GM18498 (cell line): ENCODE measurements around the gene SLC23A2.
"Not testable (repeated sequence)": the region's sequence is repeated elsewhere in the genome, so short reads cannot be mapped to it uniquely, and the experiment has no call there.

ENCODE experiments used
- ATAC-seq: cut with Tn5 transposase; IDR thresholded peaks from one replicate; pipeline ENCODE4 v1.9.1; 2021; ENCODE audit warnings: mild to moderate bottlenecking, moderate library complexity; ENCODE audit not compliant: unreplicated experiment

SLC23A2 gene

GRCh38 chr20:4853757-4854560 lies 147.4 kb downstream of the SLC23A2 start:
- ATAC-seq: no peak

DNA sequence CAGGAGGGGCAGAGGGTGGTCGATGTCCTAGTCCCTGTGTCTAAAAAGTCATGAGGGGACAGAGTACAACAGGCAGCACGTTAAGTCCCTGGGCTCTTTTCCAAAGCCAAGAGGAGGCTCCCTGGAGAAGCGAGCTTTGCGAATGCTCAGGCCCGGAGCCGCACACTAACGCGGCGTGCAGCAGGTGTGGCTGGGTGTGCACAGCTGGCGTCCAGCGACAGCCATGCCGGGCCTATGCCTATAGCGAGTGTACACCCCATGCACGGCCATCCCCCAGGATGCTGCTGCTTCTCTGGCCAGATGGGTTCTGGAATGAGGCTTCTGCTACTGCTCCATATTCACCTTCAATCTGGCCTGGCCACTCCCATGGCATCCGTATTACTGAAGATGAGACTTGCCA lies 148.3 kb downstream of the SLC23A2 start:
- ATAC-seq: no peak

GRCh38 chr20:4850960-4851359 lies 150.3 kb downstream of the SLC23A2 start:
- ATAC-seq: no peak

DNA sequence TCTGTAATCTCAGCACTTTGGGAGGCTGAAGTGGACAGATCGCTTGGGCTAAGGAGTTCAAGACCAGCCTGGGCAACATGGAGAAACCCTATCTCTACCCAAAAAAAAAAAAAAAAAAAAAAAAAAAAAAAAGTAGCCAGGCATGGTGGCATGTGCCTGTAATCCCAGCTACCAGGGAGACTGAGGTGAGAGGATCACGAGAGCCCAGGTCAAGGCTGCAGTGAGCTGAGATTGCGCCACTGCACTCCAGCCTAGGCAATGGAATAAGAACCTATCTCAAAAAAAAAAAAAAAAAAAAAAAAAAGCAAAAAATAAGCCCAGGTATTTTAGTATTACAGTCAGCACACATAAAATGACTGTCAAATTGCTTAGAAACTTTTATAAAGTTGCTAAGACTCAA lies 152.5 kb downstream of the SLC23A2 start:
- not testable (repeated sequence) for ATAC-seq

DNA sequence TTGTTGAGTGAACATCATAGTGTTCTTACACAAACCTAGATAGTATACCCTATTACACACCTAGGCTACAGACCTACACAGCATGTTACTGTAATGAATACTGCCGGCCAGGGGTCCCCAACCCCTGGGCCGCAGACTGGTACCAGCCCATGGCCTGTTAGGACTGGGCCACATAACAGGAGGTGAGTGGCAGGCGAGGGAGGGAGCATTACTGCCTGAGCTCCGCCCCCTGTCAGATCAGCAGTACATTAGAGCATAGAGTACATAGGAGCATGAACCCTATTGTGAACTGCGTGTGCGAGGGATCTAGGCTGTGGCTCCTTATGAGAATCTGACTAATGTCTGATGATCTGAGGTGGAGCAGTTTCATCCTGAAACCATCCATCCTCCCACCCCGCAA lies 153.3 kb downstream of the SLC23A2 start:
- no peak for ATAC-seq

DNA sequence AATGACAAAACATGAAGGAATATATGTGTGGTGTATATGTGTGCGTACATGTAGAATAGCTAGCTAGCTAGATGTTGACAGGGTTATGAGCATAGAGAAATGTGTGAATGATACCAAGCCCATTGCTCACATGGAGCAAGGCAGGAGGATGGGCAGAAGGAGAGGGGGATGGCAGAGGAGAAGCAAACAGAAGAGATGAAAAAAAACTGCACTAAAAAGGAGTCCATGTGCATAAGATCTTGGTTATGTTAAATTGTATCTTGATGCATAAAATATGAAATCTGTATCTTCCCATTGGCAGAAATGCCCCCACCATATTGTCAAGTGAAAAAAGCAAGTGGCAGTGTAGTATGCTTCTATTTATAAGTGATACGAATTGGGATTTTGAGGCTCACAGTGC lies 154.5 kb downstream of the SLC23A2 start:
- no peak for ATAC-seq

GRCh38 chr20:4844751-4845465 lies 156.4 kb downstream of the SLC23A2 start:
- no peak for ATAC-seq

DNA sequence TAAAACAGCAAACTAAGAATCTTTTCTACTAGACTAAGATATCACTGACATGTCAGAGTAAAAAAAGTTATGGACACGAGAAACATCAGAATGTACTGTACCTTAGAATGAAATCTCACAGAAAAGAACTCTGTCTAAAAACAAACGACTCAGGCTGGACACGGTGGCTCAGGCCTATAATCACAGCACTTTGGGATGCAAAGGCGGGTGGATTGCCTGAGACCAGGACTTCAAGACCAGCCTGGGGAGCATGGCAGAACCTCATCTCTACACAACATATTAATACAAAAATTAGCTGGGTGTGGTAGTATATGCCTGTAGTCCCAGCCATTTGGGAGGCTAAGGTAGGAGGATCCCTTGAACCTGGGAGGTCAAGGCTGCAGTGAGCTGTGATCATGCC lies 157.0 kb downstream of the SLC23A2 start:
- no peak for ATAC-seq

- no peak for ATAC-seq
Observed at GRCh38 chr20:4840801-4841200, 160.5 kb downstream of the SLC23A2 start.

DNA sequence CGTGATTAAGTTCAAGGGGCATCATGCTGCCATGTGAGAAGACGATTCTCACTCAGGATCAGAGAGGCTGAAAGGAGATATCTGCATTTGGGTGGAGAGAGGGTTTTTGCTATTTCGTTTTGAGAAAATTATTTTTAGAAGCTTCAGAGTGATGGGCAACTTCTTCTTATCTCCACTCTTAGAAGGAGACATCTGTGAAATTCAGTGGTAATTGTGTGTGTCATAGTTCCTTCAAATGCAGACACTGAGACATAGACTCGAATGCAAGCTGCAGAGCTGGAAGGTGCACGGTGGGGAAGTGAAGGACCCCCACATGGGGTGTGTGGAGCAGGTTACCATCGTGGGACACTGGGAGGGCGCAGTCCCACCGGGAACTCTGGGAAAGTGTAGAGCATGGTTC lies 162.8 kb downstream of the SLC23A2 start:
- no peak for ATAC-seq

DNA sequence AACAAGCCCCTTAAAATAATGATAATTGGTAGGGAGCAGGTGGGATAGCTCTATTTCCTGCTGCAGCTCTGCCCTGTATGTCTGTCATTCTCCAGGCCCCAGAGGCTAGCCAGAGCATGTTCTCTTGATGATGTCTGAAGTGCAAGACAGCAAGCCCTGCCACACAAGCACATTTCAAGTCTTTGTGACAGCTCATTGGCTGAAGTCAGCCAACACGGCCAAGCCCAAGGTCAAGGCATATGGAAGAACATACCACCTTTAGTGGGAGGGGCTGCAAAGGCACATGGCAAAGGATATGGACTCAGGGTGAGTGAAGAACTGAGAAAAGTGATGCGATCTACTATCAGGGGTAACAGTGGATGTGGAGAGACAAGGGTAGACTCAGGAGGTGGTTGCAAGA lies 163.6 kb downstream of the SLC23A2 start:
- no peak for ATAC-seq

GRCh38 chr20:4836935-4837334 lies 164.4 kb downstream of the SLC23A2 start:
- ATAC-seq: no peak

DNA sequence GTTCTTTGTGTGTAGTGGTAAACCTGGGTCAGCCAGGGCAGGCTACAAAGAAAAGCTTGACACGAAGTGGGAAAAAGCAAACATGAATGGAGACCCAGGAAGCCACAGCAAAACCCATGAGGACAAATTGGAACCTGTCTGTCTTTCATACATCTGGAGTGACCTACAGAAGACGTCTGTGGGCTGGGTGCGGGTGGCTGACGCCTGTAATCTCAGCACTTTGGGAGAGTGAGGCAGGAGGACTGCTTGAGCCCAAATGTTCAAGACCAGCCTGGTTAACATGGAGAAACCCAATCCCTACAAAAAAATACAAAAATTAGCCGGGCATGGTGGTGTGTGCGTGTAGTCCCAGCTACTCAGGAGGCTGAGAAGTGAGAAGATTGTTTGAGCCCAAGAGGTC lies 164.8 kb downstream of the SLC23A2 start:
- no peak for ATAC-seq

DNA sequence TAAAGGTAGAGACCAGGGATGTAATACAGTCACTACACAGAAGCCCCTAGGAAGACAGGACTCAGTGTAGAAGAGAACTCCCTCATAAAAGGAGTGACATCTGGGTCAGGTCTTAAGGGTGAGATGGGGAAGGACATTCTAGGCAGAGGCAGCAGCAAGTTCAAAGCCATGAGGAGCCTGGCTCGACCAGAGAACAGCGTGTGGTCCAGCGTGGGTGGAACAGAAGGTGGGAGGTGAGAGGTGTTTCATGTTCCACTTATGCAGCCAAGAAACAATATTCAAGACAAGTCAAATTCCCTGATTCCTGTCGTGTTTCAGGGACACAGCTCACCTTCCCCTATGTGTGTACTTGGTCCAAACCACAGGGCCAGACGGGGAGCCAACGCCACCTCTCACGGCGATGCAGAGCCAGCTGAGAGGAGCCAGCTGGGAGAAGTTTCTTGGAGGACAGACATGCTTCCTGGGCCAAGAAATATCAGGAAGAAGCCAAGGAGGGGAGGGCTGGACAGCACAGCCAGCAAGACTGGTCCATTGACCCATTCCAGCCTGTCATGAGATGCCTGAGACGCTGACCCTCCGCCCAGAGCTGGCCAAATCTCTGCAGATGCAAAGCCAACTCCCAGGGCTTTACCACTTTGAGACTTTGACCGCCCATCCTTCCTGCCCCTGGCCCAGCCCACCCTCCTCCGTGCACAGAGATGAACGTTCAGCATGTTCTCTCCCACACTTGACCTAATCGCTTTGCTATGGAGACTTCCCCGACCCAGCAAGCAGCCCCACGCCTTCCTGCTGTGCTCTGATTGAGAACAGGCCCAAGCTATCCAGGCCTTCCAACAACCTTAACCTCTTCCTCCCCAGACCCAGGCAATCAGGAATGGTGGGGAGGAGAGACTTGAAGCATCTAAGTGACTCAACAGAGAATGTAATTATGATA lies 165.8 kb downstream of the SLC23A2 start:
- ATAC-seq: no peak

GRCh38 chr20:4833074-4833728 lies 168.1 kb downstream of the SLC23A2 start:
- ATAC-seq: no peak

- no peak for ATAC-seq
Observed at GRCh38 chr20:4832469-4832868, 168.8 kb downstream of the SLC23A2 start.

- no peak for ATAC-seq
Observed at GRCh38 chr20:4830696-4831095, 170.6 kb downstream of the SLC23A2 start.

- ATAC-seq: no peak
Observed at GRCh38 chr20:4830259-4830658, 171.1 kb downstream of the SLC23A2 start.

DNA sequence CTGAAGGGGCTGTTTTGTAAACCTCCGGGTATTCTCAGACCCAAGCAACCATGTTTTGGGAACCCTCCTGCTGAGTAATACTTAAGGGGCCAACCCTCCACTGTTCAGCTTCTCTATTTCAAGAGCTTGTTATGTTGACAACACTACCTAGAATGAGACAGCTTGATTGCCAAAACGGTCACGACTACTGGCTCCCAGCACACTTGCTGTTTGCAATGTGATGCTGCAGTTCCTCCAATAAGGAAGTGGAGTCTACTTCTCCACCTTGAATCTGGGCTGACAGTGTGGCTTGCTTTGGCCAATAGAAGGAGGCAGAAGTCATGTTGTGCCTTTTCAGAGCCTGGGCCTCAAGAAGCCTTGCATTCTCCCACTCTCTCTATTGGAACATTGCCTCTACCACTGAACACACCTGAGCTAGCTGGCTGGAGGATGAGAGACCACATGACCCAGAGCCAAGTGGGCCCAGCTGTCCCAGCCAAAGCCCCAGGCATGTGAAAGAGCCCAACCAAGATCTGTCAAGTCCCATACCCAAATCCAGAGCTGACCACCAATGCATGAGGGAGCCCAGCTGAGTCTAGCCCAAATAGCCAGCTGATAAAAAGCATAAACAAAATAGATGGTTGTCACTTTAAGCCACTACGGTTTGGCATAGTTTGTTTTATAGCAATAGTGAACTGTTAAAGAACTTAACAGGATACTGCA lies 171.6 kb downstream of the SLC23A2 start:
- no peak for ATAC-seq

GRCh38 chr20:4828830-4829513 lies 172.3 kb downstream of the SLC23A2 start:
- no peak for ATAC-seq
